HepG2 (cell line): Measurements from ENCODE around the gene DCLRE1B. TPM values are rescaled to one million over a fixed set of nuclear protein-coding genes. Genes with fewer than 3 reads are reported as not detected.

Source experiments
- CBX2 ChIP-seq, 2 experiments: fragments of 200-600 bp in 1 of 2; sonication (generic); formaldehyde crosslinking in 1 of 2; IDR thresholded peaks; 2 replicates each; pipeline versions ENCODE4 v1.7.0 to v1.8.1; 2018 to 2022; ENCODE audit warnings: low read depth in 2 of 2, low read length in 1 of 2, mild to moderate bottlenecking in 1 of 2, missing genetic modification reagents in 1 of 2
- FOXK1 ChIP-seq: sonication (generic); formaldehyde crosslinking; IDR thresholded peaks from 2 replicates; pipeline ENCODE4 v1.4.0; 2020; ENCODE audit warnings: low read depth, missing genetic modification reagents, borderline replicate concordance
- FOXP1 ChIP-seq, 2 experiments: fragments of 450-650 bp in 1 of 2; IDR thresholded peaks; 2 replicates each; pipeline ENCODE4 v1.6.1; 2017 to 2018; ENCODE audit warnings: antibody characterized with exemption in 1 of 2
- HINFP ChIP-seq: sonication (generic); formaldehyde crosslinking; IDR thresholded peaks from 2 replicates; pipeline ENCODE4 v1.4.0; 2020; ENCODE audit warnings: low read depth, mild to moderate bottlenecking, missing genetic modification reagents
- HNRNPLL ChIP-seq: fragments of 200-400 bp; formaldehyde crosslinking; IDR thresholded peaks from 2 replicates; pipeline ENCODE4 v1.6.1; 2017; ENCODE audit warnings: mild to moderate bottlenecking, low read depth, low read length; ENCODE audit not compliant: poor library complexity, severe bottlenecking
- MYC ChIP-seq: sonication (generic); formaldehyde crosslinking; IDR thresholded peaks from 2 replicates; pipeline ENCODE4 v1.9.0; 2021; ENCODE audit warnings: missing genetic modification reagents, borderline replicate concordance
- NCOA1 ChIP-seq: sonication (generic); formaldehyde crosslinking; IDR thresholded peaks from 2 replicates; pipeline ENCODE4 v1.9.0; 2021; ENCODE audit warnings: missing genetic modification reagents
- PAXIP1 ChIP-seq: sonication (generic); formaldehyde crosslinking; conservative IDR thresholded peaks from 2 replicates; pipeline ENCODE4 v1.4.0; 2020; ENCODE audit warnings: mild to moderate bottlenecking, missing genetic modification reagents, moderate library complexity
- RELA ChIP-seq: sonication (generic); formaldehyde crosslinking; IDR thresholded peaks from 2 replicates; pipeline ENCODE4 v1.4.0; 2020; ENCODE audit warnings: missing genetic modification reagents
- SAP130 ChIP-seq: IDR thresholded peaks from 2 replicates; pipeline ENCODE4 v1.6.1; 2016; ENCODE audit warnings: low read depth
- SCMH1 ChIP-seq: sonication (generic); formaldehyde crosslinking; IDR thresholded peaks from 2 replicates; pipeline ENCODE4 v1.9.0; 2021; ENCODE audit warnings: missing genetic modification reagents, mild to moderate bottlenecking, borderline replicate concordance
- SETDB1 ChIP-seq: sonication (generic); formaldehyde crosslinking; IDR thresholded peaks from 2 replicates; pipeline ENCODE4 v1.5.1; 2020; ENCODE audit warnings: missing genetic modification reagents, mild to moderate bottlenecking, borderline replicate concordance
- SMARCC2 ChIP-seq: fragments of 450-650 bp; IDR thresholded peaks from 2 replicates; pipeline ENCODE4 v1.6.1; 2017; ENCODE audit warnings: antibody characterized with exemption, mild to moderate bottlenecking
- SMC3 ChIP-seq: IDR thresholded peaks from 2 replicates; pipeline ENCODE4 v1.6.1; 2011; ENCODE audit warnings: low read length, improper control_type of control experiment
- SP4 ChIP-seq: sonication (generic); formaldehyde crosslinking; IDR thresholded peaks from 2 replicates; pipeline ENCODE4 v1.8.1; 2023; ENCODE audit warnings: mild to moderate bottlenecking, missing genetic modification reagents
- TCF7 ChIP-seq: sonication (generic); IDR thresholded peaks from 2 replicates; pipeline ENCODE4 v1.6.1; 2016; ENCODE audit warnings: antibody characterized with exemption, low read depth
- TGIF2 ChIP-seq: IDR thresholded peaks from 2 replicates; pipeline ENCODE4 v1.6.1; 2016; ENCODE audit warnings: control low read depth, missing compliant biosample characterization
- ZBTB3 ChIP-seq: sonication (generic); formaldehyde crosslinking; IDR thresholded peaks from 2 replicates; pipeline ENCODE4 v1.4.0; 2020; ENCODE audit warnings: low read depth, mild to moderate bottlenecking, moderate library complexity, missing genetic modification reagents, borderline replicate concordance
- ZNF138 ChIP-seq: sonication (generic); formaldehyde crosslinking; IDR thresholded peaks from 2 replicates; pipeline ENCODE4 v1.5.0; 2020; ENCODE audit warnings: mild to moderate bottlenecking, low read depth, missing genetic modification reagents
- ZNF207 ChIP-seq: fragments of 450-650 bp; IDR thresholded peaks from 2 replicates; pipeline ENCODE4 v1.6.1; 2016; ENCODE audit warnings: antibody characterized with exemption, borderline replicate concordance
- ZNF224 ChIP-seq: sonication (generic); formaldehyde crosslinking; IDR thresholded peaks from 2 replicates; pipeline ENCODE4 v1.5.0; 2020; ENCODE audit warnings: mild to moderate bottlenecking, missing genetic modification reagents
- ZNF264 ChIP-seq: sonication (generic); formaldehyde crosslinking; IDR thresholded peaks from 2 replicates; pipeline ENCODE4 v1.4.0; 2020; ENCODE audit warnings: missing genetic modification reagents
- ZNF296 ChIP-seq: sonication (generic); formaldehyde crosslinking; conservative IDR thresholded peaks from 2 replicates; pipeline ENCODE4 v1.5.0; 2020; ENCODE audit warnings: mild to moderate bottlenecking, missing genetic modification reagents
- ZNF333 ChIP-seq: sonication (generic); formaldehyde crosslinking; IDR thresholded peaks from 2 replicates; pipeline ENCODE4 v1.4.0; 2020; ENCODE audit warnings: mild to moderate bottlenecking, missing genetic modification reagents, borderline replicate concordance
- ZNF615 ChIP-seq: sonication (generic); formaldehyde crosslinking; IDR thresholded peaks from 2 replicates; pipeline ENCODE4 v1.5.0; 2020; ENCODE audit warnings: mild to moderate bottlenecking, missing genetic modification reagents, borderline replicate concordance
- ZNF850 ChIP-seq: sonication (generic); formaldehyde crosslinking; conservative IDR thresholded peaks from 2 replicates; pipeline ENCODE4 v1.9.0; 2021; ENCODE audit warnings: mild to moderate bottlenecking, missing genetic modification reagents
- polyA plus RNA-seq, 8 experiments: library from polyadenylated mRNA; depleted of rRNA in 3 of 8; stranded (reverse) in 7 of 8; unstranded in 1 of 8; fragments of >200 nt; fragmentation: Illumina TruSeq in 4 of 8; extraction: Trizol in 4 of 8; gene quantifications; 2 replicates each; pipeline versions ENCODE4 v1.2.1 to v1.2.3, GENCODE V29; 2011 to 2016; ENCODE audit warnings: low read depth in 4 of 8, missing spikeins in 1 of 8, mixed read lengths in 1 of 8; ENCODE audit not compliant: insufficient read depth in 1 of 8
- total RNA-seq, 5 experiments: library from RNA; depleted of rRNA; stranded (reverse); fragments of >200 nt; fragmentation: Illumina TruSeq; extraction: Trizol; gene quantifications; 2 replicates each; pipeline ENCODE4 v1.2.3, GENCODE V29; 2016; ENCODE audit warnings: low read depth in 1 of 5

DCLRE1B gene
- total and polyA plus RNA-seq, 2 of the 13 experiments (the other 11 are each of a cell fraction or from before 2014, with no cell fraction given): 2.7 to 8.0 TPM

GRCh38 chr1:113904674-113905434 lies at the start of gene DCLRE1B, which contains the start of gene AP4B1 (continued):
- TF ChIP-seq MYC (peak; percentile 79; the same call in 1 of the 2 replicates), ZNF850 (CRISPR knock-in tag) (no peak), ZNF224 (no peak; the same call in 1 of the 2 replicates), FOXK1 (CRISPR knock-in tag) (peak; percentile 50; the same call in 1 of the 2 replicates), PAXIP1 (CRISPR knock-in tag) (peak; percentile 80), ZNF296 (CRISPR knock-in tag) (0 out of 2 replicates have a peak, but pooled peaks have one; percentile 22), HNRNPLL (peak; percentile 96), TCF7 (no peak; the same call in 1 of the 2 replicates), ZBTB3 (no peak; the same call in 1 of the 2 replicates), HINFP (CRISPR knock-in tag) (no peak; the same call in 1 of the 2 replicates), CBX2 (IDR thresholded peaks at IDR 0.05; ENCODE audit: low read depth, low read length) (no peak), CBX2 (CRISPR knock-in tag; IDR thresholded peaks at IDR 0.05; ENCODE audit: low read depth) (no peak), TGIF2 (CRISPR knock-in tag) (peak; percentile 77), RELA (CRISPR knock-in tag) (peak; percentile 68; the same call in 1 of the 2 replicates), ZNF264 (CRISPR knock-in tag) (no peak), SETDB1 (CRISPR knock-in tag) (no peak), ZNF138 (CRISPR knock-in tag) (0 out of 2 replicates have a peak, but pooled peaks have one; percentile 47), FOXP1 (IDR thresholded peaks at IDR 0.05) (no peak), FOXP1 (CRISPR knock-in tag; IDR thresholded peaks at IDR 0.05) (0 out of 2 replicates have a peak, but pooled peaks have one; percentile 33), SP4 (CRISPR knock-in tag) (peak; percentile 84), ZNF333 (CRISPR knock-in tag) (no peak; the same call in 1 of the 2 replicates), SAP130 (CRISPR knock-in tag) (peak; percentile 99), SCMH1 (CRISPR knock-in tag) (no peak), SMARCC2 (no peak), SMC3 (peak; percentile 22; the same call in 1 of the 2 replicates), ZNF615 (CRISPR knock-in tag) (peak; percentile 69; the same call in 1 of the 2 replicates), ZNF207 (no peak), NCOA1 (no peak)
